Measurements from ENCODE around the gene KRT9. TPM values are rescaled to one million over a fixed set of nuclear protein-coding genes. Genes with fewer than 3 reads are reported as not detected.
"Not testable (repeated sequence)": the region's sequence is repeated elsewhere in the genome, so short reads cannot be mapped to it uniquely, and the experiment has no call there.

KRT9 gene
- total RNA-seq, 2 donors from 2014 or later = 0.42 TPM; not detected in 1

DNA sequence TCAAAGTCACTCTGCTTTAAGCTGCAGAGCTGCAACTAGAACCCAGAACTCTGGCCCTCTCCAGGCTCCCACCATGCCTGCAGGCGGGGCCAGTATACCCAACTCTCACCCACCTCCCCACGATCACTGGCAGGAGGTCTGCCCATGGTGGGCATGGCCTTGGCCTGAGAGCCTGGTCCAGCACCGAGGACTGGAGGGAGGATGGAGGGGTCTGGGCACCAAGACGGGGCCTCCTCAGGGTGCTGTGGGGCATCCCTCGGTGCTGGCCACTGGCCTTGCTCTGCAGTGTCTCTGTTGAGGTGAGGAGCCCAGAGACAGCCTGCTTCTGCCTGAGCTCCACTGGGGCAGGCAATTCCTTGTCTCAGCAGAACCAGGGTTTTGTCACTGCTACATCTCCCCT, 42.2 kb upstream of the KRT9 start:
- Histone ChIP-seq H3K27me3 (replicated peaks; ENCODE audit: insufficient read depth) (no peaks in the 10 kb centered on the region), H3K36me3 (no peaks in the 10 kb centered on the region), H3K4me3 (no peak overlapping the region), H3K9me3 (no peaks in the 10 kb centered on the region), H3K4me1 (ENCODE audit: control insufficient read depth in 1 of 2, low read depth in 2 of 2) (no peaks in the 10 kb centered on the region), H3K27ac (no peak overlapping the region)
- TF ChIP-seq, protein P1, sequence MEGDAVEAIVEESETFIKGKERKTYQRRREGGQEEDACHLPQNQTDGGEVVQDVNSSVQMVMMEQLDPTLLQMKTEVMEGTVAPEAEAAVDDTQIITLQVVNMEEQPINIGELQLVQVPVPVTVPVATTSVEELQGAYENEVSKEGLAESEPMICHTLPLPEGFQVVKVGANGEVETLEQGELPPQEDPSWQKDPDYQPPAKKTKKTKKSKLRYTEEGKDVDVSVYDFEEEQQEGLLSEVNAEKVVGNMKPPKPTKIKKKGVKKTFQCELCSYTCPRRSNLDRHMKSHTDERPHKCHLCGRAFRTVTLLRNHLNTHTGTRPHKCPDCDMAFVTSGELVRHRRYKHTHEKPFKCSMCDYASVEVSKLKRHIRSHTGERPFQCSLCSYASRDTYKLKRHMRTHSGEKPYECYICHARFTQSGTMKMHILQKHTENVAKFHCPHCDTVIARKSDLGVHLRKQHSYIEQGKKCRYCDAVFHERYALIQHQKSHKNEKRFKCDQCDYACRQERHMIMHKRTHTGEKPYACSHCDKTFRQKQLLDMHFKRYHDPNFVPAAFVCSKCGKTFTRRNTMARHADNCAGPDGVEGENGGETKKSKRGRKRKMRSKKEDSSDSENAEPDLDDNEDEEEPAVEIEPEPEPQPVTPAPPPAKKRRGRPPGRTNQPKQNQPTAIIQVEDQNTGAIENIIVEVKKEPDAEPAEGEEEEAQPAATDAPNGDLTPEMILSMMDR (IDR thresholded peaks at IDR 0.05) = no peak
- ATAC-seq (ENCODE audit: insufficient number of reproducible peaks, low FRiP score, low read depth) = no peak
- no peak for DNase-seq (ENCODE audit: low spot score)

DNA sequence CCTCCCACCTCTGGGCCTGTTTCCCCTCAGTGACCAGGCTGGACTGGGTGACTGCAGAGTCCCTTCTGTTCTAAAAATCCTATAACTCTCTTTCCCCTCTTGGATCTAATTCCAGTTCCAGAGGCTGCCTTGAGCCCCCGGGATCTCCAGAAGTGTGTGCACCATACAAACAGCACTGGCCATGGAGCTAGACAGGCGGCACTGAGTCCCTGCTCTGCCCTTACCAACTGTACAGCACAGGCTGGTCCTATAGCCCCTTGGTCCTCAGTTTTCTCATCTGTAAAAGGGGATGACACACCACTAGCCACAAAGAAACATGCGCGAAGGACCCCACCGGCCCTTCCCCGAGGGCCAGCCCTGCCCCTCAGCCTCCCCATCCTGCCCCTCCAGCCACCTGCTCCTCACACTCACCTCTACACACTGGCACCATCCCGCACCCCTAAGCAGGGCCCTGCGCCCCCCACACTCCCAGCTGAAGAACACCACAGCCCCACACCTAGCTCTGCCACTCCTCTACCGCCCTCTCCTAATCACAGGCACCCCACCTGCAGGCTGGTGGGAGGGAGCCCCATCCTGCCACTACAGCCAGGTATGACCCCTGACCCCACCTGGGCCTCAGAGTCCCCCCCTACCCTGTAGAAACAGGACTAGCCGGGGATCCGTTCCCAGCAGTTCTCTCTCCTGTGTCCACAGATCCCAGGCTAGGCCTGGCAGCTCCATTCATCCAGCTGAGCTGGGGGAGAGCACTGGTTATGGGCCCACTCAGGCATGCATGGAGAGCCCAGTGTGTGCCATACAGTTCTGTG, 41.6 kb upstream of the KRT9 start:
- no peak for DNase-seq (ENCODE audit: low spot score)
- Histone ChIP-seq H3K36me3 (no peaks in the 10 kb centered on the region), H3K9me3 (no peaks in the 10 kb centered on the region), H3K4me1 (ENCODE audit: control insufficient read depth in 1 of 2, low read depth in 2 of 2) (no peaks in the 10 kb centered on the region), H3K27ac (peak overlapping the region in 1 of 2 donors; percentile 47), H3K4me3 (no peak overlapping the region), H3K27me3 (replicated peaks; ENCODE audit: insufficient read depth) (no peaks in the 10 kb centered on the region)
- TF ChIP-seq, protein P1 (IDR thresholded peaks at IDR 0.05) = no peak
- no peak for ATAC-seq (ENCODE audit: insufficient number of reproducible peaks, low FRiP score, low read depth)

DNA sequence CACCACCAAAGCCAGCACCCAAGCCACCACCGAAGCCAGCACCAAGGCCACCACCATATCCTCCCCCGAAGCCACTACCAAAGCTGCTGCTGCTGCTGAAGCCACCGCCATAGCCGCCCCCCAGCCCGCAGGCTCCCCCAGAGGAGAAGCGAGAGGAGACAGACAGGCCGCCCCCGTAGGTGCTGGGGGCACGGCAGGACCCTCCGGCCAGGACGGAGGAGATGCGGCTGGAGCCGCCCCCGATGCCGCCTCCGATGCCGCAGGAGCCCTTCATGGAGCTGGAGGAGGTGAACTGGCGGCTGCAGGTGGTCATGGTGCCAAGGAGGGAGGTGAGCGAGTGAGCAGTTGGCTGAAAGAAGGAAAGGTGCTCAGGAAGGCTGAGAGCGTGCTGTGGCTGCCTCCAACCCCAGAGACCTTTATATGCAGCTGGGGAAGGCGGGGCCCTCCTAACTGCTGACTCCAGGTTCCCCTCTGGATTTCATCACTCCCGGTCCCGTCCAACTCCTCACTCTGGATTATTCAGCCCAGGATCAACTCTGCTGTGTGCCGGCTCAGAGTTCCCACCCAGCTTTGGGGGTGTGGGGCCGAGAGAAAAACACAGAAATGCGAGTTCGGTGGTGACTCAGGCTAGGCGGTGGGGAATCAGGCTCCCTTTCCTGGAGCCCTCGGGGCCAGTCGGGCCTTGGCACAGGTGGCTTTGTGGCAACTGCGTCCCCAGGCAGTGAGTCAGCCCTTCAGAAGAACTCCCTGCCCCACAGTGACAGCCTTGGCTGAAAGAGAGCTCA, 40.7 kb upstream of the KRT9 start, which contains the start of gene KRT16:
Gene KRT16, minus strand, starts transcription at position 392 of the 785 bp plus-strand sequence. Its CDS starts 79 bp downstream, at position 313.
- not testable (repeated sequence) for H3K4me1 ChIP-seq (ENCODE audit: control insufficient read depth in 1 of 2, low read depth in 2 of 2); DNase-seq (ENCODE audit: low spot score); H3K27me3 ChIP-seq (replicated peaks; ENCODE audit: insufficient read depth); H3K4me3 ChIP-seq; H3K36me3 ChIP-seq; H3K9me3 ChIP-seq
- peak; percentile 77 for ATAC-seq (ENCODE audit: insufficient number of reproducible peaks, low FRiP score, low read depth)
- H3K27ac ChIP-seq = peak within 1 kb of the TSS in 1 of 2 donors; percentile 47

DNA sequence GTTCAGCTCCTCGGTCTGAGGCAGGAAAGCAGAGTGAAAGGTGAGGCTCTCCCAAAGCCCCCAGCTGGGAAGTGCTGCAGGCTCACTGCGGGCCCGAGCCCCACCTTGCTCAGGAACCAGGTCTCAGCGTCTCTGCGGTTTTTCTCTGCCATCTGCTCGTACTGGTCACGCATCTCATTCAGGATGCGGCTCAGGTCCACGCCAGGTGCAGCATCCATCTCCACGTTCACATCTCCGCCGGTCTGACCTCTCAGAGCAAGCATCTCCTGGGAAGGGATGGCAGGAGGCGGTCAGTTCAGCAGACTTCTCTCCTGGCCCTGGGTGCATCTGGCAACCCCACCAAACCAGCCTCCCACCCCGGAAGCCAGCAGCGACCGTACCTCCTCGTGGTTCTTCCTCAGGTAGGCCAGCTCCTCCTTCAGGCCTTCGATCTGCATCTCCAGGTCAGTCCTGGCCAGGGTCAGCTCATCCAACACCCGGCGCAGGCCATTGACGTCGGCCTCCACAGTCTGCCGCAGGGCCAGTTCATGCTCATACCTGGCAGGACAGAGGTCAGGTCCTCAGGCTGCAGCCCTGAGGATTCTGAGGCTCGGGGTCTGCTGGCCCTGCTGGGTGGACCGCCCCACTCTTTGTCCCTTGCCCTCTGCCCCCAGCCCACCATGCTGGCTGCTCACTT, 39.2 kb upstream of the KRT9 start:
- no peak overlapping the region for H3K4me3 ChIP-seq
- H3K27ac ChIP-seq = no peak overlapping the region
- no peak for ATAC-seq (ENCODE audit: insufficient number of reproducible peaks, low FRiP score, low read depth)
- H3K4me1 ChIP-seq (ENCODE audit: control insufficient read depth in 1 of 2, low read depth in 2 of 2) = no peaks in the 10 kb centered on the region
- DNase-seq (ENCODE audit: low spot score) = no peak
- H3K36me3 ChIP-seq = no peaks in the 10 kb centered on the region
- peaks cover 9% of the 10 kb centered on the region for H3K9me3 ChIP-seq
- H3K27me3 ChIP-seq (replicated peaks; ENCODE audit: insufficient read depth) = no peaks in the 10 kb centered on the region
- TF ChIP-seq, protein P1 (IDR thresholded peaks at IDR 0.05) = no peak

DNA sequence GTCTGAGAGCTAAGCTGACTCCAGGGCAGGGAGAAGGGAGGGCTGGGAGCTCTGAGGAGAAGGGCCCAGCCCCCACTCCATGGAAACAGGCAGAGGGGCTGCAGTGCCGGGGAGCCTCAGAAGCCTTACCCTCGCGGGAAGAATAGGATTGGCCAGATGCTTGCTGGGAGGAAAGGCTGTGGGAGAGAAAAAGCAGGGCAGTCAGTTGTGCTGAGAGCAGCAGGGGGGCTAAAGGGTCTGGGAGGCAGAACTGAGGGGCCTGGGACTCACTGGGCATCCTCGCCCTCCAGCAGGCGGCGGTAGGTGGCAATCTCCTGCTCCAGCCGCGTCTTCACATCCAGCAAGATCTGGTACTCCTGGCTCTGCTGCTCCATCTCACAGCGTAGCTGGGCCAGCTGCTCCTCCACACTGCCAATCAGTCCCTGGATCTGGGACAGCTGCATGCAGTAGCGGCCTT, 38.2 kb upstream of the KRT9 start:
- H3K27me3 ChIP-seq (replicated peaks; ENCODE audit: insufficient read depth); DNase-seq (ENCODE audit: low spot score); ATAC-seq (ENCODE audit: insufficient number of reproducible peaks, low FRiP score, low read depth): not testable (repeated sequence)

DNA sequence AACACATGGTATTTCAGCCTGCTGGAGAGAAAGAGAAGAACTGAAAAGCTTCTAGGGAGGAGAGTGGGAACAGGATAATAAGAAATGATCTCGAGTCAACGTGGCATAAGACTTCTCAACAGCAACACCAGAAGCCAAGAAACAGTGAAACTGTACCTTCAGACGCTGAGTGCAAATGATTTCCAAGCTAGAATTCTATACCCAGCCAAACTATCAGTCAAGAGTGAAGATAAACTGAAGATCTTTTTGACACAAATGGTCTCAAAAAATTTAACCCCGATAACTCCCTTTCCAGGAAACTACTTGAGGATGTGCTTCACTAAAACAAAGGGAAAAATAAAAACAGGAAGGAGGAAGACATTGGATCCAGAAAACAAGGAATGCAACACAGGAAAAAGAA, 35.1 kb upstream of the KRT9 start:
- ATAC-seq (ENCODE audit: insufficient number of reproducible peaks, low FRiP score, low read depth); H3K27ac ChIP-seq; DNase-seq (ENCODE audit: low spot score); H3K27me3 ChIP-seq (replicated peaks; ENCODE audit: insufficient read depth); H3K9me3 ChIP-seq; H3K4me1 ChIP-seq (ENCODE audit: control insufficient read depth in 1 of 2, low read depth in 2 of 2); H3K4me3 ChIP-seq; H3K36me3 ChIP-seq: not testable (repeated sequence)

More for the DNA sequence above, 38.2 kb upstream of the KRT9 start:
- not testable (repeated sequence) for H3K27ac ChIP-seq; H3K4me3 ChIP-seq; H3K9me3 ChIP-seq; H3K4me1 ChIP-seq (ENCODE audit: control insufficient read depth in 1 of 2, low read depth in 2 of 2); H3K36me3 ChIP-seq

Measured in thoracic aorta (tissue), 2 donors.